Measurements from ENCODE around the gene GSTK1.

GSTK1 gene

GRCh38 chr7:143300959-143301935 is 38.0 kb downstream of the GSTK1 start:
- no peak for DNase-seq

- DNase-seq: no peak
Measured at GRCh38 chr7:143303733-143304132, 40.5 kb downstream of the GSTK1 start.

DNA sequence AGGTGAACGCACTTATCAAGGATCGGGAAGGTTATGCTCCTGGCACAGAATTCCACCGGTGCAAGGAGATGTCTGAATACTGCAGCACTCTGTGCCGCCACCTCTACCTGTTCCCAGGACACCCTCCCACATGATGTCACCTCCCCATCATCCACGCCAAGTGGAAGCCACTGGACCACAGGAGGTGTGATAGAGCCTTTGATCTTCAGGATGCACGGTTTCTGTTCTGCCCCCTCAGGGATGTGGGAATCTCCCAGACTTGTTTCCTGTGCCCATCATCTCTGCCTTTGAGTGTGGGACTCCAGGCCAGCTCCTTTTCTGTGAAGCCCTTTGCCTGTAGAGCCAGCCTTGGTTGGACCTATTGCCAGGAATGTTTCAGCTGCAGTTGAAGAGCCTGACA is 41.7 kb downstream of the GSTK1 start:
- DNase-seq: no peak

- DNase-seq: no peak
Measured at GRCh38 chr7:143305423-143306070, 42.3 kb downstream of the GSTK1 start.

- no peak for DNase-seq
Measured at GRCh38 chr7:143308632-143309031, 45.4 kb downstream of the GSTK1 start.

GRCh38 chr7:143314127-143314526 is 50.9 kb downstream of the GSTK1 start:
- no peak for DNase-seq

- no peak for DNase-seq
Measured at GRCh38 chr7:143315776-143316175, 52.5 kb downstream of the GSTK1 start, which contains the start of gene CLCN1. Gene CLCN1, plus strand, starts transcription at chr7:143316111. Its CDS starts 102 bp downstream, at chr7:143316213.

DNA sequence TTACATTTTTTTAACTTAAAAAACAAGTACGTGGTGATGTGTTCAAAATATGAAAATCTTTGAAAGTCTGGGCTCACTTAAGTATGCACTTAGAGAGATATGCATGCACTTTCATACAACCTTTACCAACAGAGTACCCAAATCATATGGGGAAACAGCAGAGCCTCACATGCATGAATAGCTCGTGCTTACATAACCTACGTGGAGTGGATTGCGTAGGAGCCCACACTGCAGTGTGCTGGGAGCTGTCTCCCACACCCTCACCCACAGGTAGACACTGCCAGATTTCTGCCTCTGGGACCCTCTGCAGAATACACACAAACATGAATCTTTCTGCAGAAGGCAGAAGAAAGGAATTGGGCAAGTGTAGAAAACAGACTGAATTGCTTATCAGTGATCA is 53.3 kb downstream of the GSTK1 start:
- DNase-seq: no peak

GRCh38 chr7:143318661-143319060 is 55.4 kb downstream of the GSTK1 start:
- DNase-seq: no peak

Data from DMS79 treated with DMSO at 0.1 percent for 48 hours (cell line).